ENCODE results near the gene FBN2.

FBN2 gene

GRCh38 chr5:128290152-128290858 lies 247.7 kb downstream of the FBN2 start:
- DNase-seq, result peak; percentile 85

GRCh38 chr5:128287740-128288139 lies 250.3 kb downstream of the FBN2 start:
- DNase-seq, result no peak

- DNase-seq, result no peak
These were observed 253.8 kb downstream of the FBN2 start for GRCh38 chr5:128284236-128284635.

GRCh38 chr5:128279345-128279744 lies 258.7 kb downstream of the FBN2 start:
- no peak for DNase-seq

GRCh38 chr5:128276537-128277216 lies 261.4 kb downstream of the FBN2 start:
- DNase-seq, result no peak

GRCh38 chr5:128274441-128274840 lies 263.6 kb downstream of the FBN2 start:
- no peak for DNase-seq

- DNase-seq, result no peak
These were observed 264.3 kb downstream of the FBN2 start for GRCh38 chr5:128273736-128274135.

GRCh38 chr5:128271859-128272464 lies 266.1 kb downstream of the FBN2 start:
- DNase-seq, result peak; percentile 80

GRCh38 chr5:128271071-128271470 lies 267.0 kb downstream of the FBN2 start:
- DNase-seq, result no peak

- DNase-seq, result no peak
These were observed 273.3 kb downstream of the FBN2 start for GRCh38 chr5:128264564-128265360.

GRCh38 chr5:128263357-128263756 lies 274.7 kb downstream of the FBN2 start:
- DNase-seq, result no peak

GRCh38 chr5:128262911-128263310 lies 275.1 kb downstream of the FBN2 start:
- no peak for DNase-seq

- no peak for DNase-seq
These were observed 278.4 kb downstream of the FBN2 start for GRCh38 chr5:128259607-128260021.

GRCh38 chr5:128258372-128258771 lies 279.7 kb downstream of the FBN2 start:
- no peak for DNase-seq

- DNase-seq, result no peak
These were observed 281.0 kb downstream of the FBN2 start for GRCh38 chr5:128257076-128257475.

GRCh38 chr5:128254789-128255188 lies 283.3 kb downstream of the FBN2 start:
- no peak for DNase-seq

GRCh38 chr5:128253880-128254279 lies 284.2 kb downstream of the FBN2 start:
- no peak for DNase-seq

GRCh38 chr5:128253161-128253560 lies 284.9 kb downstream of the FBN2 start:
- no peak for DNase-seq

GRCh38 chr5:128252756-128253155 lies 285.3 kb downstream of the FBN2 start:
- DNase-seq, result no peak

- no peak for DNase-seq
These were observed 285.8 kb downstream of the FBN2 start for GRCh38 chr5:128252196-128252595.

GRCh38 chr5:128245974-128246373 lies 292.1 kb downstream of the FBN2 start:
- no peak for DNase-seq

- no peak for DNase-seq
These were observed 294.0 kb downstream of the FBN2 start for GRCh38 chr5:128243958-128244582.

Measured in kidney glomerular epithelial cell (primary cell).